ENCODE data around the gene ARID5B.

Gene ARID5B

GRCh38 chr10:62040881-62041280 is 139.4 kb downstream of the ARID5B start:
- H3K36me3 ChIP-seq (ENCODE audit: control insufficient read depth, insufficient read depth, low read length), result no peaks in the 10 kb centered on the region
- peaks cover 14% of the 10 kb centered on the region for H3K27me3 ChIP-seq (ENCODE audit: control insufficient read depth, insufficient read depth, low read length)
- H3K4me1 ChIP-seq (ENCODE audit: control insufficient read depth, insufficient read depth, low read length), result peaks cover 31% of the 10 kb centered on the region
- H3K9me3 ChIP-seq (ENCODE audit: control insufficient read depth, insufficient read depth, low read length), result no peaks in the 10 kb centered on the region
- H3K9ac ChIP-seq (ENCODE audit: low read depth, low read length), result no peak overlapping the region
- no peak overlapping the region for H3K4me3 ChIP-seq (ENCODE audit: low read depth, low read length)
- H3K27ac ChIP-seq (ENCODE audit: low read depth, low read length), result no peak overlapping the region

- no peaks in the 10 kb centered on the region for H3K9me3 ChIP-seq (ENCODE audit: control insufficient read depth, insufficient read depth, low read length)
- H3K27ac ChIP-seq (ENCODE audit: low read depth, low read length), result no peak overlapping the region
- H3K9ac ChIP-seq (ENCODE audit: low read depth, low read length), result no peak overlapping the region
- peaks cover 23% of the 10 kb centered on the region for H3K4me1 ChIP-seq (ENCODE audit: control insufficient read depth, insufficient read depth, low read length)
- H3K4me3 ChIP-seq (ENCODE audit: low read depth, low read length), result no peak overlapping the region
- 0 out of 2 replicates have a peak, but pooled peaks cover 6% of the 10 kb centered on the region for H3K27me3 ChIP-seq (ENCODE audit: control insufficient read depth, insufficient read depth, low read length)
- no peaks in the 10 kb centered on the region for H3K36me3 ChIP-seq (ENCODE audit: control insufficient read depth, insufficient read depth, low read length)
Measured at GRCh38 chr10:62043421-62044021, 142.0 kb downstream of the ARID5B start.

GRCh38 chr10:62044566-62044965 is 143.1 kb downstream of the ARID5B start:
- peaks cover 33% of the 10 kb centered on the region for H3K4me1 ChIP-seq (ENCODE audit: control insufficient read depth, insufficient read depth, low read length)
- no peak overlapping the region for H3K27ac ChIP-seq (ENCODE audit: low read depth, low read length)

GRCh38 chr10:62045765-62046521 is 144.4 kb downstream of the ARID5B start:
- Histone ChIP-seq H3K4me1 (ENCODE audit: control insufficient read depth, insufficient read depth, low read length) (peaks cover 45% of the 10 kb centered on the region), H3K4me3 (ENCODE audit: low read depth, low read length) (no peak overlapping the region), H3K27me3 (ENCODE audit: control insufficient read depth, insufficient read depth, low read length) (0 out of 2 replicates have a peak, but pooled peaks cover 21% of the 10 kb centered on the region), H3K9ac (ENCODE audit: low read depth, low read length) (no peak overlapping the region), H3K27ac (ENCODE audit: low read depth, low read length) (no peak overlapping the region), H3K36me3 (ENCODE audit: control insufficient read depth, insufficient read depth, low read length) (no peaks in the 10 kb centered on the region), H3K9me3 (ENCODE audit: control insufficient read depth, insufficient read depth, low read length) (no peaks in the 10 kb centered on the region)

More at GRCh38 chr10:62044566-62044965, 143.1 kb downstream of the ARID5B start:
- Histone ChIP-seq H3K9me3 (ENCODE audit: control insufficient read depth, insufficient read depth, low read length) (no peaks in the 10 kb centered on the region), H3K9ac (ENCODE audit: low read depth, low read length) (no peak overlapping the region), H3K4me3 (ENCODE audit: low read depth, low read length) (no peak overlapping the region), H3K27me3 (ENCODE audit: control insufficient read depth, insufficient read depth, low read length) (0 out of 2 replicates have a peak, but pooled peaks cover 14% of the 10 kb centered on the region), H3K36me3 (ENCODE audit: control insufficient read depth, insufficient read depth, low read length) (no peaks in the 10 kb centered on the region)

- H3K4me3 ChIP-seq (ENCODE audit: low read depth, low read length), result no peak overlapping the region
- H3K4me1 ChIP-seq (ENCODE audit: control insufficient read depth, insufficient read depth, low read length), result peaks cover 52% of the 10 kb centered on the region
- H3K36me3 ChIP-seq (ENCODE audit: control insufficient read depth, insufficient read depth, low read length), result no peaks in the 10 kb centered on the region
- no peak overlapping the region for H3K27ac ChIP-seq (ENCODE audit: low read depth, low read length)
- H3K9ac ChIP-seq (ENCODE audit: low read depth, low read length), result no peak overlapping the region
- 0 out of 2 replicates have a peak, but pooled peaks cover 21% of the 10 kb centered on the region for H3K27me3 ChIP-seq (ENCODE audit: control insufficient read depth, insufficient read depth, low read length)
- H3K9me3 ChIP-seq (ENCODE audit: control insufficient read depth, insufficient read depth, low read length), result no peaks in the 10 kb centered on the region
Measured at GRCh38 chr10:62046522-62047227, 145.2 kb downstream of the ARID5B start.

- Histone ChIP-seq H3K36me3 (ENCODE audit: control insufficient read depth, insufficient read depth, low read length) (no peaks in the 10 kb centered on the region), H3K9ac (ENCODE audit: low read depth, low read length) (no peak overlapping the region), H3K4me1 (ENCODE audit: control insufficient read depth, insufficient read depth, low read length) (peaks cover 56% of the 10 kb centered on the region), H3K9me3 (ENCODE audit: control insufficient read depth, insufficient read depth, low read length) (no peaks in the 10 kb centered on the region), H3K27me3 (ENCODE audit: control insufficient read depth, insufficient read depth, low read length) (peaks cover 21% of the 10 kb centered on the region; the same call in 1 of the 2 replicates), H3K4me3 (ENCODE audit: low read depth, low read length) (no peak overlapping the region), H3K27ac (ENCODE audit: low read depth, low read length) (no peak overlapping the region)
Measured at GRCh38 chr10:62047228-62047892, 145.9 kb downstream of the ARID5B start.

GRCh38 chr10:62047960-62048383 is 146.5 kb downstream of the ARID5B start:
- no peak overlapping the region for H3K9ac ChIP-seq (ENCODE audit: low read depth, low read length)
- H3K27ac ChIP-seq (ENCODE audit: low read depth, low read length), result no peak overlapping the region
- peaks cover 55% of the 10 kb centered on the region for H3K4me1 ChIP-seq (ENCODE audit: control insufficient read depth, insufficient read depth, low read length)

GRCh38 chr10:62048470-62048869 is 147.0 kb downstream of the ARID5B start:
- H3K27ac ChIP-seq (ENCODE audit: low read depth, low read length), result peak overlapping the region; percentile 72
- peaks cover 21% of the 10 kb centered on the region; the same call in 1 of the 2 replicates for H3K27me3 ChIP-seq (ENCODE audit: control insufficient read depth, insufficient read depth, low read length)
- no peak overlapping the region for H3K9ac ChIP-seq (ENCODE audit: low read depth, low read length)
- peak overlapping the region; percentile 48; the same call in 1 of the 2 replicates for H3K4me3 ChIP-seq (ENCODE audit: low read depth, low read length)
- H3K36me3 ChIP-seq (ENCODE audit: control insufficient read depth, insufficient read depth, low read length), result no peaks in the 10 kb centered on the region
- H3K9me3 ChIP-seq (ENCODE audit: control insufficient read depth, insufficient read depth, low read length), result no peaks in the 10 kb centered on the region
- H3K4me1 ChIP-seq (ENCODE audit: control insufficient read depth, insufficient read depth, low read length), result peaks cover 50% of the 10 kb centered on the region

More at GRCh38 chr10:62047960-62048383, 146.5 kb downstream of the ARID5B start:
- Histone ChIP-seq H3K36me3 (ENCODE audit: control insufficient read depth, insufficient read depth, low read length) (no peaks in the 10 kb centered on the region), H3K4me3 (ENCODE audit: low read depth, low read length) (no peak overlapping the region), H3K27me3 (ENCODE audit: control insufficient read depth, insufficient read depth, low read length) (peaks cover 21% of the 10 kb centered on the region; the same call in 1 of the 2 replicates), H3K9me3 (ENCODE audit: control insufficient read depth, insufficient read depth, low read length) (no peaks in the 10 kb centered on the region)

- H3K36me3 ChIP-seq (ENCODE audit: control insufficient read depth, insufficient read depth, low read length), result no peaks in the 10 kb centered on the region
- no peaks in the 10 kb centered on the region for H3K9me3 ChIP-seq (ENCODE audit: control insufficient read depth, insufficient read depth, low read length)
- H3K27ac ChIP-seq (ENCODE audit: low read depth, low read length), result peak overlapping the region; percentile 72
- H3K27me3 ChIP-seq (ENCODE audit: control insufficient read depth, insufficient read depth, low read length), result peaks cover 21% of the 10 kb centered on the region; the same call in 1 of the 2 replicates
- peak overlapping the region; percentile 48 for H3K4me3 ChIP-seq (ENCODE audit: low read depth, low read length)
- peaks cover 44% of the 10 kb centered on the region for H3K4me1 ChIP-seq (ENCODE audit: control insufficient read depth, insufficient read depth, low read length)
- peak overlapping the region; percentile 2; the same call in 1 of the 2 replicates for H3K9ac ChIP-seq (ENCODE audit: low read depth, low read length)
Measured at GRCh38 chr10:62048919-62049623, 147.6 kb downstream of the ARID5B start.
